Measurements from ENCODE around the gene HSD11B1. TPM values are rescaled to one million over a fixed set of nuclear protein-coding genes. Genes with fewer than 3 reads are reported as not detected.

HSD11B1 gene
- total and polyA plus RNA-seq, 2 of the 4 experiments (the other 2 are of a cell fraction): 0.41 to 0.72 TPM

GRCh38 chr1:209710093-209710492 lies 5.4 kb downstream of the HSD11B1 start:
- Histone ChIP-seq H3K27me3 (ENCODE audit: control insufficient read depth, insufficient read depth, low read length) (no peaks in the 10 kb centered on the region), H2BK5ac (ENCODE audit: low read depth, low read length, poor library complexity, severe bottlenecking) (no peak overlapping the region), H3K56ac (ENCODE audit: extremely low read depth, insufficient read depth, low read length) (no peak overlapping the region), H4K20me1 (ENCODE audit: insufficient read depth, low read length) (no peaks in the 10 kb centered on the region), H3K9me1 (ENCODE audit: insufficient read depth, low read length) (no peaks in the 10 kb centered on the region), H3K18ac (ENCODE audit: low read depth, low read length) (no peak overlapping the region), H2BK120ac (ENCODE audit: low read depth, low read length) (no peak overlapping the region), H3K14ac (replicated peaks; ENCODE audit: low read depth, low read length) (no peak overlapping the region), H2AFZ (replicated peaks; ENCODE audit: low read length, poor library complexity) (no peak overlapping the region), H3K79me1 (ENCODE audit: low read depth in 1 of 2, low read length in 2 of 2) (no peaks in the 10 kb centered on the region), H3K23ac (ENCODE audit: low read depth, low read length) (no peak overlapping the region), H3K36me3 (ENCODE audit: control insufficient read depth, insufficient read depth, low read length) (no peaks in the 10 kb centered on the region), H3K27ac (ENCODE audit: insufficient read depth, low read length) (no peak overlapping the region), H3K4me2 (ENCODE audit: low read depth, low read length) (no peak overlapping the region), H2AK5ac (ENCODE audit: low read depth, low read length) (no peak overlapping the region), H3K4ac (ENCODE audit: low read depth, low read length) (no peak overlapping the region), H4K8ac (ENCODE audit: low read depth in 2 of 2, low read length in 2 of 2) (no peak overlapping the region), H2BK15ac (ENCODE audit: low read depth, low read length) (no peak overlapping the region), H4K5ac (ENCODE audit: low read depth, low read length) (no peak overlapping the region), H3K4me1 (ENCODE audit: control insufficient read depth, insufficient read depth, low read length) (no peaks in the 10 kb centered on the region; the same call in 1 of the 2 replicates), H4K91ac (ENCODE audit: insufficient read depth, low read depth, low read length) (no peak overlapping the region), H3K4me3 (ENCODE audit: insufficient read depth, low read depth, low read length) (no peak overlapping the region), H3K9me3 (ENCODE audit: control insufficient read depth, insufficient read depth, low read length) (no peaks in the 10 kb centered on the region), H2BK20ac (ENCODE audit: low read depth, low read length) (no peak overlapping the region), H3K9ac (ENCODE audit: low read depth, low read length) (no peak overlapping the region), H2AK9ac (replicated peaks; ENCODE audit: low read depth, low read length, poor library complexity) (no peak overlapping the region)
- no TSS peak for BruUV-seq (replicated peaks)
- ATAC-seq (ENCODE audit: low read depth) (no peak), DNase-seq (no peak)
- no CpG with 5 or more reads among the region's 2 CpGs for WGBS, 2 experiments (ENCODE audit: extremely low coverage in 2 of 2, insufficient read length in 1 of 2)
- in situ Hi-C loops (cut with MboI; ENCODE audit: low sequenced_read_pairs): no loop called here
- POLR2A ChIA-PET (ENCODE audit: unreplicated experiment): no interaction called here
- TF ChIP-seq RAD21 (IDR thresholded peaks at IDR 0.05; ENCODE audit: low read length) (no peak), FOS (IDR thresholded peaks at IDR 0.05; ENCODE audit: low read depth, low read length) (no peak), RFX5 (IDR thresholded peaks at IDR 0.05; ENCODE audit: low read depth, low read length) (no peak), NFE2L2 (IDR thresholded peaks at IDR 0.05; ENCODE audit: low read depth, low read length) (no peak), BHLHE40 (IDR thresholded peaks at IDR 0.05; ENCODE audit: low read depth, low read length) (no peak), POLR2A (IDR thresholded peaks at IDR 0.05; ENCODE audit: low read depth, low read length) (no peak), CTCF (conservative IDR thresholded peaks at IDR 0.05; ENCODE audit: low read depth, low read length) (no peak), CEBPB (IDR thresholded peaks at IDR 0.05; ENCODE audit: low read depth, low read length) (no peak), RCOR1 (IDR thresholded peaks at IDR 0.05; ENCODE audit: insufficient replicate concordance, low read length) (no peak), MAZ (IDR thresholded peaks at IDR 0.05; ENCODE audit: borderline replicate concordance, low read depth, low read length) (no peak)
- TF ChIP-seq, protein P1, sequence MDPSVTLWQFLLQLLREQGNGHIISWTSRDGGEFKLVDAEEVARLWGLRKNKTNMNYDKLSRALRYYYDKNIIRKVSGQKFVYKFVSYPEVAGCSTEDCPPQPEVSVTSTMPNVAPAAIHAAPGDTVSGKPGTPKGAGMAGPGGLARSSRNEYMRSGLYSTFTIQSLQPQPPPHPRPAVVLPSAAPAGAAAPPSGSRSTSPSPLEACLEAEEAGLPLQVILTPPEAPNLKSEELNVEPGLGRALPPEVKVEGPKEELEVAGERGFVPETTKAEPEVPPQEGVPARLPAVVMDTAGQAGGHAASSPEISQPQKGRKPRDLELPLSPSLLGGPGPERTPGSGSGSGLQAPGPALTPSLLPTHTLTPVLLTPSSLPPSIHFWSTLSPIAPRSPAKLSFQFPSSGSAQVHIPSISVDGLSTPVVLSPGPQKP (IDR thresholded peaks at IDR 0.05; ENCODE audit: borderline replicate concordance, low read depth, low read length): no peak
- dilution Hi-C loops (cut with HindIII; ENCODE audit: low sequenced_read_pairs, unreplicated experiment): no loop called here
- CTCF ChIA-PET: no interaction called here
- intact Hi-C loops (cut with micrococcal nuclease): no loop called here

Measured in IMR-90 (cell line).